Measurements from ENCODE around the gene FADS6. TPM values are rescaled to one million over a fixed set of nuclear protein-coding genes. Genes with fewer than 3 reads are reported as not detected.

FADS6 gene
- polyA plus RNA-seq, 1 donor (not counting 4 experiments of a cell fraction or from before 2014, with no cell fraction given) = 0.07 TPM

DNA sequence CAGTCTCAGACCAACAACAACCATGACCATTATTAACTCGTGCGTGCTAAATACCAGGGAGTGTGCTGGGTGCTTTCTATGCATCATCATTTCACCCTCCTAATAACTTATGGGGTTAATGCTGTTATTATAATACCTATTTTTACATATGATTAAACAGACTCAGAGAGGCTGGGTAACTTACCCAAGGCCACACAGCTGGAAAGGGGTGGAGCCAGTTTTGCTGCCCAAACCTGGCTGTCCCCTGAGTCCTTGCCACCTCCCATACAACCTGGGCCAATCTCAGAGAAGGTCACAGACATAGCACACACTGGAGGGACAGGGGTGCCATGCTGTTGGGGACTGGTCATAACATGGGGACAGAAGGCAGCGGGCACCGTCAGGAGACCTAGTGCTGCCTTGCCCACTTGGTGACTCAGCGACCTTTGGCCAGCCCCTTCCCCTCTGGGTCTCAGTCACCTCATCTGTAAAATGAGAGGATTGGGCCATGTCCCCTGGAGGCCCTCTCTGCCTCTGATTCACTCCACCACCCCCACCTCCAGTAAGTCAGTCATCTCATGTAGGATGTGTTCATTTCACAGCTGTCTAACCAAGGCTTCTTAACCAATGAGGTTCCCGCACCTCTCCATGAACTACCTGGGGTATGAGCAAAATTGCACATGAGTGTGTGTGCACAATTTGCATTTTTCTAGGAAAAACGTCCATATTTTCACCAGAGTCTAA lies 11.4 kb upstream of the FADS6 start:
- Histone ChIP-seq H3K9me1 (ENCODE audit: control insufficient read depth, extremely low read depth, insufficient read depth, low read length) (no peaks in the 10 kb centered on the region), H4K20me1 (ENCODE audit: control insufficient read depth, extremely low read depth, insufficient read depth, low read length) (no peaks in the 10 kb centered on the region), H3K9me3 (ENCODE audit: control insufficient read depth, low read depth, low read length) (no peaks in the 10 kb centered on the region), H3K79me2 (ENCODE audit: control insufficient read depth, insufficient read depth, low read length) (no peaks in the 10 kb centered on the region), H3K4me2 (ENCODE audit: control insufficient read depth, extremely low read depth, insufficient read depth, low read depth, low read length) (no peak overlapping the region), H3K9ac (ENCODE audit: control insufficient read depth, extremely low read depth, insufficient read depth, low read length) (no peak overlapping the region), H3K4me1 (ENCODE audit: control insufficient read depth, extremely low read depth, insufficient read depth, low read length) (no peaks in the 10 kb centered on the region), H3K27ac (ENCODE audit: control insufficient read depth, insufficient read depth, low read length) (no peak overlapping the region), H3K36me3 (ENCODE audit: control insufficient read depth in 2 of 2, extremely low read depth in 1 of 2, insufficient read depth in 2 of 2, low read length in 2 of 2) (no peaks in the 10 kb centered on the region), H3K4me3 (ENCODE audit: control insufficient read depth in 2 of 3, extremely low read depth in 1 of 3, insufficient read depth in 2 of 3, low read depth in 1 of 3, low read length in 3 of 3) (no peak overlapping the region), H2AFZ (ENCODE audit: control insufficient read depth, low read length) (no peak overlapping the region), H3K27me3 (ENCODE audit: control insufficient read depth, extremely low read depth, insufficient read depth, low read length) (no peaks in the 10 kb centered on the region)
- no peak for DNase-seq (ENCODE audit: low read depth, low spot score)
- TF ChIP-seq EZH2 (IDR thresholded peaks at IDR 0.05; ENCODE audit: low read length) = no peak
- TF ChIP-seq, protein P1, sequence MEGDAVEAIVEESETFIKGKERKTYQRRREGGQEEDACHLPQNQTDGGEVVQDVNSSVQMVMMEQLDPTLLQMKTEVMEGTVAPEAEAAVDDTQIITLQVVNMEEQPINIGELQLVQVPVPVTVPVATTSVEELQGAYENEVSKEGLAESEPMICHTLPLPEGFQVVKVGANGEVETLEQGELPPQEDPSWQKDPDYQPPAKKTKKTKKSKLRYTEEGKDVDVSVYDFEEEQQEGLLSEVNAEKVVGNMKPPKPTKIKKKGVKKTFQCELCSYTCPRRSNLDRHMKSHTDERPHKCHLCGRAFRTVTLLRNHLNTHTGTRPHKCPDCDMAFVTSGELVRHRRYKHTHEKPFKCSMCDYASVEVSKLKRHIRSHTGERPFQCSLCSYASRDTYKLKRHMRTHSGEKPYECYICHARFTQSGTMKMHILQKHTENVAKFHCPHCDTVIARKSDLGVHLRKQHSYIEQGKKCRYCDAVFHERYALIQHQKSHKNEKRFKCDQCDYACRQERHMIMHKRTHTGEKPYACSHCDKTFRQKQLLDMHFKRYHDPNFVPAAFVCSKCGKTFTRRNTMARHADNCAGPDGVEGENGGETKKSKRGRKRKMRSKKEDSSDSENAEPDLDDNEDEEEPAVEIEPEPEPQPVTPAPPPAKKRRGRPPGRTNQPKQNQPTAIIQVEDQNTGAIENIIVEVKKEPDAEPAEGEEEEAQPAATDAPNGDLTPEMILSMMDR (optimal IDR thresholded peaks at IDR 0.05 in 1 of 3, IDR thresholded peaks at IDR 0.05 in 1 of 3, conservative IDR thresholded peaks at IDR 0.05 in 1 of 3; ENCODE audit: extremely low read depth in 1 of 3, insufficient read depth in 2 of 3, low read length in 3 of 3) = no peak
- FAIRE-seq = no peak
- dilution Hi-C loops (cut with MboI; ENCODE audit: extremely low pct_ligation_motif_present, low sequenced_read_pairs) = no loop called here

DNA sequence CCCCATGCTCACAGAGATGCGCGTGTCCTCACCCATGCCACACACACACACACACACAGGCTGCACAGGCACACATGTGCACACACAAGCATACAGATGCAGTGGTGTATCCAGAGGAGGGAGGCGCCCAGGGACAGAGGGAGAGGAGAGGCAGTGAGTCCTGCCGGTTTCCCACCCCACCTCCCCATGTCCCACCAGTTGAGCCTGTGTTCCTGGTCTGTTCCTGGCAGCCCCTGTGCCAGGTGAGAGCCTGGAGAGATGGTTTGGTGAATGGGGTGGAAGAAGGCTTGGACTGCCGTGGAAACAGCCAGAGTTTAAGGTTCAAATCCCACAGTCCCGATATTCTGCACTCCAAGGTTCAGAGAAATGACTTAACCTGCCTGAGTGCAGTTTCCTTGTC lies 10.2 kb upstream of the FADS6 start:
- Histone ChIP-seq H3K9ac (ENCODE audit: control insufficient read depth, extremely low read depth, insufficient read depth, low read length) (no peak overlapping the region), H3K4me3 (ENCODE audit: control insufficient read depth in 2 of 3, extremely low read depth in 1 of 3, insufficient read depth in 2 of 3, low read depth in 1 of 3, low read length in 3 of 3) (no peak overlapping the region)

More for the DNA sequence above, 10.2 kb upstream of the FADS6 start:
- H4K20me1 ChIP-seq (ENCODE audit: control insufficient read depth, extremely low read depth, insufficient read depth, low read length) = no peaks in the 10 kb centered on the region
- H3K79me2 ChIP-seq (ENCODE audit: control insufficient read depth, insufficient read depth, low read length) = no peaks in the 10 kb centered on the region
- H3K27me3 ChIP-seq (ENCODE audit: control insufficient read depth, extremely low read depth, insufficient read depth, low read length) = no peaks in the 10 kb centered on the region
- no peaks in the 10 kb centered on the region for H3K9me3 ChIP-seq (ENCODE audit: control insufficient read depth, low read depth, low read length)
- DNase-seq (ENCODE audit: low read depth, low spot score) (no peak), FAIRE-seq (no peak)
- no peaks in the 10 kb centered on the region for H3K9me1 ChIP-seq (ENCODE audit: control insufficient read depth, extremely low read depth, insufficient read depth, low read length)
- dilution Hi-C loops (cut with MboI; ENCODE audit: extremely low pct_ligation_motif_present, low sequenced_read_pairs) = no loop called here
- no peak overlapping the region for H2AFZ ChIP-seq (ENCODE audit: control insufficient read depth, low read length)
- H3K27ac ChIP-seq (ENCODE audit: control insufficient read depth, insufficient read depth, low read length) = no peak overlapping the region
- H3K4me1 ChIP-seq (ENCODE audit: control insufficient read depth, extremely low read depth, insufficient read depth, low read length) = no peaks in the 10 kb centered on the region
- H3K4me2 ChIP-seq (ENCODE audit: control insufficient read depth, extremely low read depth, insufficient read depth, low read depth, low read length) = no peak overlapping the region
- TF ChIP-seq, protein P1 (optimal IDR thresholded peaks at IDR 0.05 in 1 of 3, IDR thresholded peaks at IDR 0.05 in 1 of 3, conservative IDR thresholded peaks at IDR 0.05 in 1 of 3; ENCODE audit: extremely low read depth in 1 of 3, insufficient read depth in 2 of 3, low read length in 3 of 3) = no peak
- no peak for TF ChIP-seq EZH2 (IDR thresholded peaks at IDR 0.05; ENCODE audit: low read length)
- H3K36me3 ChIP-seq (ENCODE audit: control insufficient read depth in 2 of 2, extremely low read depth in 1 of 2, insufficient read depth in 2 of 2, low read length in 2 of 2) = no peaks in the 10 kb centered on the region

Measured in keratinocyte (primary cell).